K562 (cell line): ENCODE results near the gene ST6GAL1. TPM values are rescaled to one million over a fixed set of nuclear protein-coding genes. Genes with fewer than 3 reads are reported as not detected.

Experiments
- ATAC-seq: fragments of 200-7000 bp; cut with Tn5 transposase; 3 replicates; pipeline ENCODE4 v1.9.1; 2020; ENCODE audit warnings: moderate library complexity
- BruUV-seq: library from RNA; stranded (reverse); fragments of 400-500 nt; replicated peaks from 2 replicates; lab custom pipeline; 2021; lab: Mats Ljungman, UMichigan
- CTCF ChIA-PET: fragments of 300-600 bp; formaldehyde crosslinking; extraction: SDS; loops from one replicate; lab custom pipeline; 2021; ENCODE audit warnings: low intra/inter-chr PET ratio; lab: Yijun Ruan, JAX
- POLR2A ChIA-PET: fragments of 300-600, 350-650 bp; sonication (Branson Sonifier 250); formaldehyde crosslinking; extraction: SDS; loops from one replicate; lab custom pipeline; 2021; ENCODE audit warnings: antibody characterized with exemption, inconsistent platforms; lab: Yijun Ruan, JAX
- DNase-seq, 4 experiments: peaks; one replicate each; pipeline versions ENCODE4 v3.0.0 to v3.0.0-alpha.2; 2011 to 2018; ENCODE audit warnings: low spot score in 3 of 4, mixed read lengths in 3 of 4; ENCODE audit errors: extremely low read depth in 1 of 4
- FAIRE-seq: peaks from 2 replicates; lab custom pipeline; 2011; peaks lifted over from hg19 to GRCh38; lab: Jason Lieb, UNC
- H2AFZ ChIP-seq: 2 replicates; pipeline ENCODE4 v1.6.0; 2011; ENCODE audit warnings: low read depth, low read length, control low read depth, inconsistent platforms
- H3K27ac ChIP-seq: fragments of 200-600 bp; 3 replicates; pipeline ENCODE4 v1.8.0; 2011; ENCODE audit warnings: low read depth, mild to moderate bottlenecking, control low read depth, inconsistent platforms, low read length, moderate library complexity, mixed read lengths; ENCODE audit errors: extremely low read depth
- H3K27me3 ChIP-seq, 2 experiments: fragments of 300-600 bp in 1 of 2; 2 replicates in 1 of 2; 3 replicates in 1 of 2; pipeline versions ENCODE4 v1.6.0 to v1.8.0; 2011; ENCODE audit warnings: inconsistent platforms in 2 of 2, low read length in 2 of 2, mild to moderate bottlenecking in 1 of 2, mixed read lengths in 1 of 2, moderate library complexity in 1 of 2; ENCODE audit not compliant: control insufficient read depth in 2 of 2, insufficient read depth in 2 of 2
- H3K36me3 ChIP-seq: fragments of 300-600 bp; 3 replicates; pipeline ENCODE4 v1.8.0; 2011; ENCODE audit warnings: mild to moderate bottlenecking, low read length, inconsistent platforms; ENCODE audit not compliant: control insufficient read depth, insufficient read depth
- H3K4me1 ChIP-seq, 2 experiments: fragments of 200-600 bp in 1 of 2; replicated peaks in 1 of 2; 2 replicates in 1 of 2; 3 replicates in 1 of 2; pipeline versions ENCODE4 v1.5.1 to v1.8.0; 2011; ENCODE audit warnings: inconsistent platforms in 2 of 2, low read length in 2 of 2, mild to moderate bottlenecking in 1 of 2, mixed read lengths in 1 of 2, moderate library complexity in 1 of 2; ENCODE audit not compliant: control insufficient read depth in 2 of 2, insufficient read depth in 2 of 2
- H3K4me2 ChIP-seq: 2 replicates; pipeline ENCODE4 v1.6.1; 2011; ENCODE audit warnings: low read length, control low read depth, inconsistent platforms, mixed read lengths; ENCODE audit not compliant: insufficient read depth
- H3K4me3 ChIP-seq: fragments of 200-600 bp; sonication (generic), shearing (Covaris generic); 2 replicates; pipeline ENCODE4 v1.5.1; 2016; ENCODE audit warnings: control low read depth, inconsistent platforms
- H3K79me2 ChIP-seq: fragments of 200-600 bp; 3 replicates; pipeline ENCODE4 v1.8.0; 2011; ENCODE audit warnings: low read length, inconsistent platforms; ENCODE audit not compliant: control insufficient read depth, insufficient read depth
- H3K9ac ChIP-seq, 2 experiments: 2 replicates each; pipeline versions ENCODE4 v1.6.0 to v1.6.1; 2011; ENCODE audit warnings: low read depth in 2 of 2, low read length in 2 of 2, control low read depth in 1 of 2, inconsistent platforms in 1 of 2, mild to moderate bottlenecking in 1 of 2, mixed read lengths in 1 of 2; ENCODE audit not compliant: insufficient read depth in 1 of 2
- H3K9me1 ChIP-seq: one replicate; pipeline ENCODE4 v1.6.0; 2011; ENCODE audit warnings: inconsistent platforms, mild to moderate bottlenecking, low read length, moderate library complexity; ENCODE audit not compliant: control insufficient read depth, insufficient read depth
- H3K9me3 ChIP-seq: replicated peaks from 2 replicates; pipeline ENCODE4 v1.5.1; 2011; ENCODE audit warnings: low read depth, low read length, inconsistent platforms; ENCODE audit not compliant: control insufficient read depth, insufficient read depth
- H4K20me1 ChIP-seq: replicated peaks from 2 replicates; pipeline ENCODE4 v1.6.1; 2011; ENCODE audit warnings: low read length, inconsistent platforms, mixed read lengths; ENCODE audit not compliant: control insufficient read depth, insufficient read depth
- ATF1 ChIP-seq, 2 experiments: fragments of 450-650 bp in 1 of 2; IDR thresholded peaks; 2 replicates each; pipeline ENCODE4 v1.6.1; 2016; ENCODE audit warnings: missing compliant biosample characterization in 1 of 2, missing genetic modification characterization in 1 of 2
- MAZ ChIP-seq, 2 experiments: fragments of 450-650 bp in 1 of 2; sonication (generic) in 1 of 2; formaldehyde crosslinking; IDR thresholded peaks in 1 of 2; conservative IDR thresholded peaks in 1 of 2; 2 replicates each; pipeline versions ENCODE4 v1.4.0 to v1.5.0; 2020; ENCODE audit warnings: mild to moderate bottlenecking in 1 of 2, missing genetic modification reagents in 1 of 2
- PHTF2 ChIP-seq: fragments of 250-450 bp; sonication (Bioruptor Pico); IDR thresholded peaks from 2 replicates; pipeline ENCODE4 v1.5.0; 2021; ENCODE audit warnings: mild to moderate bottlenecking
- TFE3 ChIP-seq: fragments of 450-650 bp; formaldehyde crosslinking; IDR thresholded peaks from 2 replicates; pipeline ENCODE4 v1.4.0; 2020; ENCODE audit warnings: mild to moderate bottlenecking, mixed read lengths
- TRIM25 ChIP-seq: fragments of 450-650 bp; IDR thresholded peaks from 2 replicates; pipeline ENCODE4 v1.7.0; 2016; ENCODE audit warnings: borderline replicate concordance
- ZKSCAN1 ChIP-seq: fragments of 150-350 bp; IDR thresholded peaks from 2 replicates; pipeline ENCODE4 v1.6.1; 2016; ENCODE audit warnings: low read depth, low read length
- WGBS: fragments of 100-300 bp; shearing (Covaris generic); methylation state at CpG from one replicate; pipeline ENCODE4 v1.1.6; 2016; ENCODE audit warnings: low coverage, mixed read lengths; ENCODE audit not compliant: insufficient coverage; ENCODE audit errors: missing lambda C conversion rate; 5-methylcytosine and 5-hydroxymethylcytosine counted together
- in situ Hi-C: fragments of 300-500 bp; cut with MboI; formaldehyde crosslinking; loops from 4 replicates; pipeline ENCODE4 v1.15.0; 2018; ENCODE audit warnings: inconsistent platforms, mixed read lengths
- intact Hi-C: fragments of 100-400 bp; cut with micrococcal nuclease; formaldehyde crosslinking; loops from 2 replicates; pipeline ENCODE4 v1.14.2; 2022
- polyA plus RNA-seq, 8 experiments: library from polyadenylated mRNA; depleted of rRNA in 4 of 8; stranded (reverse) in 5 of 8; unstranded in 3 of 8; fragments of >200 nt; fragmentation: Nextera tagmentation in 2 of 8; fragmentation: Illumina TruSeq in 1 of 8; extraction: Ambion mirVana in 2 of 8; extraction: Trizol in 1 of 8; gene quantifications; 2 replicates each; pipeline versions ENCODE4 v1.2.1 to v1.2.3, GENCODE V29; 2011 to 2014; ENCODE audit warnings: inconsistent platforms in 1 of 8, missing spikeins in 1 of 8
- total RNA-seq, 7 experiments: library from RNA; depleted of rRNA in 6 of 7; stranded (reverse); fragments of >200 nt in 6 of 7; fragmentation: Illumina TruSeq in 2 of 7; extraction: Trizol in 2 of 7; gene quantifications; 2 replicates each; pipeline versions ENCODE4 v1.2.1 to v1.2.3, GENCODE V29; 2011 to 2021; ENCODE audit warnings: low replicate concordance in 1 of 7
- TF ChIP-seq, protein P1 (sequence below): fragments of 250-450 bp; sonication (Bioruptor Pico); IDR thresholded peaks from 2 replicates; pipeline ENCODE4 v1.8.0; 2021; ENCODE audit warnings: mild to moderate bottlenecking, moderate library complexity

The ST6GAL1 gene
- total and polyA plus RNA-seq, 9 of the 15 experiments (the other 6 are each of a cell fraction or from before 2014, with no cell fraction given), result 31.9 to 145 (median 71.0) TPM

DNA sequence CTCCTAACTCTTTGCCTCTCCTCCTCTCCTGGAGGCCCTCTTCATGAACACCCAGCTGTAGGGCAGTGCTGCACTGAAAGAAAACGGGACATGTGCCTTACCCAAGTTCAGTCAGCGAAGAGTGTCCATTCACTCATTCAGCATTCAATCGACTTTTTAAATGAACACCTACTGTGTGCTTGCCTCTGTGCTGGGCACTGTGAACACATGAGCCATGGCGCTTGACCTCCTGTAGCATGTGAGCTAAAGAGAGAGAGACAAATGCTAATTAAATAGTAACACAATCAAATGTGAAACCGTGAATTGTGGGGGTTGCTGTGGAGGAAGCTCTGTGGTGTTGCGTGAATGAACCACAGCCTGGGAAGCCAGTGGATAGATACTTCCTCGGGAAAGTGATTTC lies 43.4 kb downstream of the ST6GAL1 start:
- H3K4me2 ChIP-seq, result no peak overlapping the region
- in situ Hi-C loops, result no loop called here
- TF ChIP-seq ZKSCAN1 (peak; percentile 76), TFE3 (CRISPR knock-in tag) (no peak)
- ChIA-PET CTCF (no interaction called here), POLR2A (interaction anchor here (1.1 to 1.9 kb wide), 2 partner anchors 9 to 15 kb away, joined by 3 to 8 read pairs; no protein-coding TSS in a partner anchor)
- H3K9ac ChIP-seq, result no peak overlapping the region
- no TSS peak for BruUV-seq
- FAIRE-seq (no peak), ATAC-seq (no peak), DNase-seq (no peak)
- H3K4me3 ChIP-seq, result no peak overlapping the region
- H3K79me2 ChIP-seq, result no peaks in the 10 kb centered on the region
- peaks cover 0 to 11% of the 10 kb centered on the region in 2 experiments; a peak in 4 of 5 replicates for H3K4me1 ChIP-seq
- H2AFZ ChIP-seq, result no peak overlapping the region
- H3K27me3 ChIP-seq, result no peaks in the 10 kb centered on the region
- H3K9me3 ChIP-seq, result no peaks in the 10 kb centered on the region
- intact Hi-C loops, result no loop called here
- peaks cover 81% of the 10 kb centered on the region for H3K36me3 ChIP-seq
- no peaks in the 10 kb centered on the region for H3K9me1 ChIP-seq
- WGBS, result 77% methylated on average over 7 of the region's 7 CpGs
- no peak overlapping the region for H3K27ac ChIP-seq
- H4K20me1 ChIP-seq, result peaks cover 6% of the 10 kb centered on the region; the same call in 1 of the 2 replicates

DNA sequence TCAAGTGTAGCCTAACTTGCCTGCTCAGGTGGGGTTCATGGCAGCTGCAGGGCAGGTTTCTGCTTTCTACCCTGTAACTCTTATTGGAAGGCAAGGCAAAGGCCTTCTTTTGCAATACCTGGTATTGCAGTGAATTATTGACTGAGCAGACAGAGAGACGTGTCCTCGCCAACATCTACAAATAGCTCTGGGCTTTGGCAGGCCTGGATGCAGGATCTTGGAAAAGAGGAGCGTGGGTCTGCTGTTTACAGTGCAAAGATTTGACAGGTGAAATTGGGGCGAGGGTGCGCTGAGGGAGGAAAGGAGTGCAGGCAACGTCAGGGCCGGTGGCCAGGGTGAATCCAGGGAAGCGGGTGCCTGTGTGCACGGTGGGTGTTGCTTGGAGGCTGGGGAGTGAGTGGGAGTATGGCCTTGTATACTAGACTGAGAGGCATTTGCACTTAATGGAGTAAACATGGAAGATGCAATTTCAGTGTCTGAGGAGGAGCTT lies 44.5 kb downstream of the ST6GAL1 start:
- Histone ChIP-seq H3K79me2 (no peaks in the 10 kb centered on the region), H3K4me2 (no peak overlapping the region), H3K4me3 (no peak overlapping the region), H2AFZ (no peak overlapping the region), H3K9me1 (no peaks in the 10 kb centered on the region), H3K9ac (peak overlapping the region in 1 of 2 experiments; percentile 74; a peak in 1 of 4 replicates), H3K9me3 (no peaks in the 10 kb centered on the region), H3K4me1 (peaks cover 0 to 11% of the 10 kb centered on the region in 2 experiments; a peak in 4 of 5 replicates), H3K27ac (no peak overlapping the region), H3K36me3 (peaks cover 86% of the 10 kb centered on the region), H4K20me1 (peaks cover 6% of the 10 kb centered on the region; the same call in 1 of the 2 replicates), H3K27me3 (no peaks in the 10 kb centered on the region)
- ATAC-seq, result no peak
- WGBS, result 90% methylated on average over 9 of the region's 9 CpGs
- FAIRE-seq, result no peak
- in situ Hi-C loops, result no loop called here
- CTCF ChIA-PET, result no interaction called here
- intact Hi-C loops, result no loop called here
- POLR2A ChIA-PET, result interaction anchor here (0.9 to 1.9 kb wide), 4 partner anchors 8 to 26 kb away, joined by 3 to 8 read pairs (median 4); no protein-coding TSS in a partner anchor
- BruUV-seq, result no TSS peak
- DNase-seq, result no peak
- no peak for TF ChIP-seq MAZ (CRISPR knock-in tag; conservative IDR thresholded peaks at IDR 0.05 in 1 of 2, IDR thresholded peaks at IDR 0.05 in 1 of 2)
- TF ChIP-seq, protein P1, sequence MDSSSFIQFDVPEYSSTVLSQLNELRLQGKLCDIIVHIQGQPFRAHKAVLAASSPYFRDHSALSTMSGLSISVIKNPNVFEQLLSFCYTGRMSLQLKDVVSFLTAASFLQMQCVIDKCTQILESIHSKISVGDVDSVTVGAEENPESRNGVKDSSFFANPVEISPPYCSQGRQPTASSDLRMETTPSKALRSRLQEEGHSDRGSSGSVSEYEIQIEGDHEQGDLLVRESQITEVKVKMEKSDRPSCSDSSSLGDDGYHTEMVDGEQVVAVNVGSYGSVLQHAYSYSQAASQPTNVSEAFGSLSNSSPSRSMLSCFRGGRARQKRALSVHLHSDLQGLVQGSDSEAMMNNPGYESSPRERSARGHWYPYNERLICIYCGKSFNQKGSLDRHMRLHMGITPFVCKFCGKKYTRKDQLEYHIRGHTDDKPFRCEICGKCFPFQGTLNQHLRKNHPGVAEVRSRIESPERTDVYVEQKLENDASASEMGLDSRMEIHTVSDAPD (CRISPR knock-in tag), result no peak
- no peak for TF ChIP-seq ATF1 (CRISPR knock-in tag; IDR thresholded peaks at IDR 0.05)
- TF ChIP-seq ATF1 (tag; IDR thresholded peaks at IDR 0.05), result no peak
- no peak for TF ChIP-seq TRIM25
- TF ChIP-seq PHTF2 (CRISPR knock-in tag), result no peak
